Measurements from ENCODE around the gene PEX14.

The PEX14 gene

GRCh38 chr1:10664251-10664650, 189.5 kb downstream of the PEX14 start (continued):
- TF ChIP-seq, protein P1, sequence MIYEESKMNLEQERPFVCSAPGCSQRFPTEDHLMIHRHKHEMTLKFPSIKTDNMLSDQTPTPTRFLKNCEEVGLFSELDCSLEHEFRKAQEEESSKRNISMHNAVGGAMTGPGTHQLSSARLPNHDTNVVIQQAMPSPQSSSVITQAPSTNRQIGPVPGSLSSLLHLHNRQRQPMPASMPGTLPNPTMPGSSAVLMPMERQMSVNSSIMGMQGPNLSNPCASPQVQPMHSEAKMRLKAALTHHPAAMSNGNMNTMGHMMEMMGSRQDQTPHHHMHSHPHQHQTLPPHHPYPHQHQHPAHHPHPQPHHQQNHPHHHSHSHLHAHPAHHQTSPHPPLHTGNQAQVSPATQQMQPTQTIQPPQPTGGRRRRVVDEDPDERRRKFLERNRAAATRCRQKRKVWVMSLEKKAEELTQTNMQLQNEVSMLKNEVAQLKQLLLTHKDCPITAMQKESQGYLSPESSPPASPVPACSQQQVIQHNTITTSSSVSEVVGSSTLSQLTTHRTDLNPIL (CRISPR knock-in tag; IDR thresholded peaks at IDR 0.05; ENCODE audit: low read depth), result no peak

GRCh38 chr1:10665226-10665625, 190.5 kb downstream of the PEX14 start:
- ATAC-seq, result no peak
- no peak for TF ChIP-seq ZNF565 (CRISPR knock-in tag; conservative IDR thresholded peaks at IDR 0.05; ENCODE audit: low read depth)
- TF ChIP-seq, protein P1 (CRISPR knock-in tag; IDR thresholded peaks at IDR 0.05; ENCODE audit: low read depth), result no peak
- no peak for TF ChIP-seq ISL1 (CRISPR knock-in tag; IDR thresholded peaks at IDR 0.05)
- TF ChIP-seq, protein P2, sequence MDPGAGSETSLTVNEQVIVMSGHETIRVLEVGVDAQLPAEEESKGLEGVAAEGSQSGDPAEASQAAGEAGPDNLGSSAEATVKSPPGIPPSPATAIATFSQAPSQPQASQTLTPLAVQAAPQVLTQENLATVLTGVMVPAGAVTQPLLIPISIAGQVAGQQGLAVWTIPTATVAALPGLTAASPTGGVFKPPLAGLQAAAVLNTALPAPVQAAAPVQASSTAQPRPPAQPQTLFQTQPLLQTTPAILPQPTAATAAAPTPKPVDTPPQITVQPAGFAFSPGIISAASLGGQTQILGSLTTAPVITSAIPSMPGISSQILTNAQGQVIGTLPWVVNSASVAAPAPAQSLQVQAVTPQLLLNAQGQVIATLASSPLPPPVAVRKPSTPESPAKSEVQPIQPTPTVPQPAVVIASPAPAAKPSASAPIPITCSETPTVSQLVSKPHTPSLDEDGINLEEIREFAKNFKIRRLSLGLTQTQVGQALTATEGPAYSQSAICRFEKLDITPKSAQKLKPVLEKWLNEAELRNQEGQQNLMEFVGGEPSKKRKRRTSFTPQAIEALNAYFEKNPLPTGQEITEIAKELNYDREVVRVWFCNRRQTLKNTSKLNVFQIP (CRISPR knock-in tag; IDR thresholded peaks at IDR 0.05; ENCODE audit: borderline replicate concordance, low read depth), result no peak
- TF ChIP-seq OSR1 (CRISPR knock-in tag; IDR thresholded peaks at IDR 0.05), result no peak
- TF ChIP-seq RARB (CRISPR knock-in tag; IDR thresholded peaks at IDR 0.05), result no peak
- TF ChIP-seq, protein P3, sequence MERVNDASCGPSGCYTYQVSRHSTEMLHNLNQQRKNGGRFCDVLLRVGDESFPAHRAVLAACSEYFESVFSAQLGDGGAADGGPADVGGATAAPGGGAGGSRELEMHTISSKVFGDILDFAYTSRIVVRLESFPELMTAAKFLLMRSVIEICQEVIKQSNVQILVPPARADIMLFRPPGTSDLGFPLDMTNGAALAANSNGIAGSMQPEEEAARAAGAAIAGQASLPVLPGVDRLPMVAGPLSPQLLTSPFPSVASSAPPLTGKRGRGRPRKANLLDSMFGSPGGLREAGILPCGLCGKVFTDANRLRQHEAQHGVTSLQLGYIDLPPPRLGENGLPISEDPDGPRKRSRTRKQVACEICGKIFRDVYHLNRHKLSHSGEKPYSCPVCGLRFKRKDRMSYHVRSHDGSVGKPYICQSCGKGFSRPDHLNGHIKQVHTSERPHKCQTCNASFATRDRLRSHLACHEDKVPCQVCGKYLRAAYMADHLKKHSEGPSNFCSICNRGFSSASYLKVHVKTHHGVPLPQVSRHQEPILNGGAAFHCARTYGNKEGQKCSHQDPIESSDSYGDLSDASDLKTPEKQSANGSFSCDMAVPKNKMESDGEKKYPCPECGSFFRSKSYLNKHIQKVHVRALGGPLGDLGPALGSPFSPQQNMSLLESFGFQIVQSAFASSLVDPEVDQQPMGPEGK (CRISPR knock-in tag; IDR thresholded peaks at IDR 0.05; ENCODE audit: borderline replicate concordance), result no peak
- TF ChIP-seq CSRNP3 (CRISPR knock-in tag; IDR thresholded peaks at IDR 0.05), result no peak

- TF ChIP-seq ZNF565 (CRISPR knock-in tag; conservative IDR thresholded peaks at IDR 0.05; ENCODE audit: low read depth) (no peak), ZNF8 (CRISPR knock-in tag; IDR thresholded peaks at IDR 0.05) (no peak), ARNTL (CRISPR knock-in tag; IDR thresholded peaks at IDR 0.05; ENCODE audit: borderline replicate concordance, low read depth) (no peak), PPARA (CRISPR knock-in tag; IDR thresholded peaks at IDR 0.05; ENCODE audit: borderline replicate concordance) (no peak), ZNF70 (CRISPR knock-in tag; IDR thresholded peaks at IDR 0.05) (no peak), ISL1 (CRISPR knock-in tag; IDR thresholded peaks at IDR 0.05) (no peak), RARB (CRISPR knock-in tag; IDR thresholded peaks at IDR 0.05) (no peak)
- TF ChIP-seq, protein P1 (CRISPR knock-in tag; IDR thresholded peaks at IDR 0.05; ENCODE audit: low read depth), result no peak
- TF ChIP-seq, protein P3 (CRISPR knock-in tag; IDR thresholded peaks at IDR 0.05; ENCODE audit: borderline replicate concordance), result no peak
Measured at GRCh38 chr1:10665930-10666850, 191.4 kb downstream of the PEX14 start.

More at GRCh38 chr1:10665930-10666850, 191.4 kb downstream of the PEX14 start:
- ATAC-seq, result no peak

All from SK-N-SH treated with all-trans-retinoic acid at 6 μM for 48 hours (cell line).